AG10803 (cell line): ENCODE data around the gene BCOR.

Experiments used
- DNase-seq: peaks from one replicate; pipeline ENCODE4 v3.0.0; 2010; ENCODE audit warnings: low read depth
- H3K4me3 ChIP-seq: 2 replicates; pipeline ENCODE4 v1.5.1; 2011; ENCODE audit warnings: mild to moderate bottlenecking, low read length, control low read depth
- TF ChIP-seq, protein P1 (sequence below): conservative IDR thresholded peaks from 2 replicates; pipeline ENCODE4 v1.5.1; 2011; ENCODE audit warnings: mild to moderate bottlenecking, low read length, control low read depth, inconsistent platforms

BCOR gene

DNA sequence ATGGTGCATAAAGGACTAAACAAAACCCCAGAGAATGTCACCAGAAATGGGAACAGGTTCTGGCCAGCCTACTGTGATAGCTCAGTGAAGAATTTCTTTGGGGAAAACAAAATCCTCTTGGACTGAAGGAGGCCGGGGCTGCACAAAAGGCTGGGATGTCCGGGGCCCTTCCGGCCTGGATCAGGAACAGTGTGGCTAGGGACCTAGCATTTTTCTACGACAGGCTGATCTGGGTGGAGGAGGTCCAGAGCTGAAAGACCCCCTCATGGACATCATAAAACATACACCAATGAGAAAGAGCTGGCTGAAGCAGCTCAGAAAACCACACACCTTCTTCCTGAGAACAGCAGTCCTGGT, 94.7 kb downstream of the BCOR start:
- H3K4me3 ChIP-seq: no peak overlapping the region
- no peak for DNase-seq
- TF ChIP-seq, protein P1, sequence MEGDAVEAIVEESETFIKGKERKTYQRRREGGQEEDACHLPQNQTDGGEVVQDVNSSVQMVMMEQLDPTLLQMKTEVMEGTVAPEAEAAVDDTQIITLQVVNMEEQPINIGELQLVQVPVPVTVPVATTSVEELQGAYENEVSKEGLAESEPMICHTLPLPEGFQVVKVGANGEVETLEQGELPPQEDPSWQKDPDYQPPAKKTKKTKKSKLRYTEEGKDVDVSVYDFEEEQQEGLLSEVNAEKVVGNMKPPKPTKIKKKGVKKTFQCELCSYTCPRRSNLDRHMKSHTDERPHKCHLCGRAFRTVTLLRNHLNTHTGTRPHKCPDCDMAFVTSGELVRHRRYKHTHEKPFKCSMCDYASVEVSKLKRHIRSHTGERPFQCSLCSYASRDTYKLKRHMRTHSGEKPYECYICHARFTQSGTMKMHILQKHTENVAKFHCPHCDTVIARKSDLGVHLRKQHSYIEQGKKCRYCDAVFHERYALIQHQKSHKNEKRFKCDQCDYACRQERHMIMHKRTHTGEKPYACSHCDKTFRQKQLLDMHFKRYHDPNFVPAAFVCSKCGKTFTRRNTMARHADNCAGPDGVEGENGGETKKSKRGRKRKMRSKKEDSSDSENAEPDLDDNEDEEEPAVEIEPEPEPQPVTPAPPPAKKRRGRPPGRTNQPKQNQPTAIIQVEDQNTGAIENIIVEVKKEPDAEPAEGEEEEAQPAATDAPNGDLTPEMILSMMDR: no peak
